Right lobe of liver (tissue), 4 donors: ENCODE data around the gene EMP1.
"Not testable (repeated sequence)": the region's sequence is repeated elsewhere in the genome, so short reads cannot be mapped to it uniquely, and the experiment has no call there.

ENCODE experiments used
- POLR2A ChIP-seq: fragments of 450-650 bp; IDR thresholded peaks from one replicate; pipeline ENCODE4 v1.6.1; 2017; ENCODE audit warnings: antibody characterized with exemption, mild to moderate bottlenecking
- TF ChIP-seq, protein P1 (sequence below), 4 donors: fragments of 200-600 bp in 3 of 4; fragments of 450-650 bp in 1 of 4; IDR thresholded peaks; one replicate each; pipeline versions ENCODE4 v1.5.1 to v1.8.0; 2016 to 2022; ENCODE audit warnings: antibody characterized with exemption in 4 of 4, mild to moderate bottlenecking in 2 of 4
- donor health status: DM: no; HTN: no; CAD: no.
- donor health status: DM: no; HTN: no; CAD: no.
- donor health status: DM: no; HTN: yes; CAD: no.

DNA sequence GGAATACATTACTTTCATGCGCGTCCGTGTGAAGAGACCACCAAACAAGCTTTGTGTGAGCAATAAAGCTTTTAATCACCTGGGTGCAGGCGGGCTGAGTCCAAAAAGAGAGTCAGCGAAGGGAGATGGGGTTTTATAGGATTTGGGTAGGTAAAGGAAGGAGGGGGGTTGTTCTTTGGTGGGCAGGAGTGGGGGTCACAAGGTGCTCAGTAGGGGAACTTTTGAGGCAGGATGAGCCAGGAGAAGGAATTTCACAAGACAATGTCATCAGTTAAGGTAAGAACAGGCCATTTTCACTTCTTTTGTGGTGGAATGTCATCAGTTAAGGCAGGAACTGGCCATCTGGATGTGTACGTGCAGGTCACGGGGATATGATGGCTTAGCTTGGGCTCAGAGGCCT, 63.1 kb downstream of the EMP1 start:
- TF ChIP-seq POLR2A, result not testable (repeated sequence)
- TF ChIP-seq, protein P1, sequence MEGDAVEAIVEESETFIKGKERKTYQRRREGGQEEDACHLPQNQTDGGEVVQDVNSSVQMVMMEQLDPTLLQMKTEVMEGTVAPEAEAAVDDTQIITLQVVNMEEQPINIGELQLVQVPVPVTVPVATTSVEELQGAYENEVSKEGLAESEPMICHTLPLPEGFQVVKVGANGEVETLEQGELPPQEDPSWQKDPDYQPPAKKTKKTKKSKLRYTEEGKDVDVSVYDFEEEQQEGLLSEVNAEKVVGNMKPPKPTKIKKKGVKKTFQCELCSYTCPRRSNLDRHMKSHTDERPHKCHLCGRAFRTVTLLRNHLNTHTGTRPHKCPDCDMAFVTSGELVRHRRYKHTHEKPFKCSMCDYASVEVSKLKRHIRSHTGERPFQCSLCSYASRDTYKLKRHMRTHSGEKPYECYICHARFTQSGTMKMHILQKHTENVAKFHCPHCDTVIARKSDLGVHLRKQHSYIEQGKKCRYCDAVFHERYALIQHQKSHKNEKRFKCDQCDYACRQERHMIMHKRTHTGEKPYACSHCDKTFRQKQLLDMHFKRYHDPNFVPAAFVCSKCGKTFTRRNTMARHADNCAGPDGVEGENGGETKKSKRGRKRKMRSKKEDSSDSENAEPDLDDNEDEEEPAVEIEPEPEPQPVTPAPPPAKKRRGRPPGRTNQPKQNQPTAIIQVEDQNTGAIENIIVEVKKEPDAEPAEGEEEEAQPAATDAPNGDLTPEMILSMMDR (IDR thresholded peaks at IDR 0.05), result not testable (repeated sequence)
